Endothelial cell (in vitro differentiated cells): ENCODE measurements around the gene TMEM101. TPM values are rescaled to one million over a fixed set of nuclear protein-coding genes. Genes with fewer than 3 reads are reported as not detected.

Experiments
- DNase-seq: peaks from one replicate; pipeline ENCODE4 v3.0.0; 2021; ENCODE audit warnings: low spot score
- H3K27ac Mint-ChIP-seq: one replicate; pipeline ENCODE4 v1.8.0; 2021; ENCODE audit warnings: mixed read lengths, inconsistent platforms; ENCODE audit not compliant: unreplicated experiment
- H3K27me3 Mint-ChIP-seq: one replicate; pipeline ENCODE4 v1.8.0; 2021; ENCODE audit warnings: mild to moderate bottlenecking, moderate library complexity, mixed read lengths, inconsistent platforms; ENCODE audit not compliant: unreplicated experiment
- H3K36me3 Mint-ChIP-seq: one replicate; pipeline ENCODE4 v1.8.0; 2021; ENCODE audit warnings: mild to moderate bottlenecking, low read depth, mixed read lengths, inconsistent platforms; ENCODE audit not compliant: unreplicated experiment
- H3K4me1 Mint-ChIP-seq: one replicate; pipeline ENCODE4 v1.8.0; 2021; ENCODE audit warnings: mild to moderate bottlenecking, mixed read lengths, inconsistent platforms; ENCODE audit not compliant: unreplicated experiment
- H3K4me3 Mint-ChIP-seq: one replicate; pipeline ENCODE4 v1.8.0; 2021; ENCODE audit warnings: mild to moderate bottlenecking, mixed read lengths, inconsistent platforms; ENCODE audit not compliant: unreplicated experiment
- H3K9me3 Mint-ChIP-seq: one replicate; pipeline ENCODE4 v1.8.0; 2021; ENCODE audit warnings: mixed read lengths, inconsistent platforms; ENCODE audit not compliant: unreplicated experiment
- CTCF ChIP-seq: fragments of 200-600 bp; sonication (generic); IDR thresholded peaks from one replicate; pipeline ENCODE4 v1.5.0; 2021; ENCODE audit warnings: antibody characterized with exemption; ENCODE audit not compliant: unreplicated experiment
- total RNA-seq: library from RNA; stranded (reverse); fragmentation: NEBNext Ultra II Directional; extraction: Animal tissue kit (Norgen Biotek cat#: 25700); gene quantifications from one replicate; pipeline ENCODE4 v1.2.1, GENCODE V29; 2021; ENCODE audit not compliant: unreplicated experiment

Gene TMEM101
- total RNA-seq, 1 donor from 2014 or later, result 32.1 TPM

GRCh38 chr17:43995150-43995471 is 19.7 kb downstream of the TMEM101 start:
- H3K36me3 Mint-ChIP-seq, result no peaks in the 10 kb centered on the region
- peak; percentile 59 for TF ChIP-seq CTCF

GRCh38 chr17:43994272-43995149 is 20.3 kb downstream of the TMEM101 start:
- Mint-ChIP-seq H3K27ac (no peak overlapping the region), H3K9me3 (no peaks in the 10 kb centered on the region), H3K36me3 (no peaks in the 10 kb centered on the region), H3K4me3 (no peak overlapping the region), H3K4me1 (no peaks in the 10 kb centered on the region), H3K27me3 (peaks cover 5% of the 10 kb centered on the region)
- TF ChIP-seq CTCF, result peak; percentile 96
- DNase-seq, result peak; percentile 78

More at GRCh38 chr17:43995150-43995471, 19.7 kb downstream of the TMEM101 start:
- Mint-ChIP-seq H3K4me3 (no peak overlapping the region), H3K4me1 (no peaks in the 10 kb centered on the region), H3K27ac (no peak overlapping the region), H3K27me3 (peaks cover 5% of the 10 kb centered on the region), H3K9me3 (no peaks in the 10 kb centered on the region)
- DNase-seq, result no peak

- H3K4me3 Mint-ChIP-seq, result no peak overlapping the region
- DNase-seq, result no peak
- peaks cover 4% of the 10 kb centered on the region for H3K27me3 Mint-ChIP-seq
- H3K9me3 Mint-ChIP-seq, result no peaks in the 10 kb centered on the region
- no peaks in the 10 kb centered on the region for H3K4me1 Mint-ChIP-seq
- H3K27ac Mint-ChIP-seq, result no peak overlapping the region
- TF ChIP-seq CTCF, result no peak
- no peaks in the 10 kb centered on the region for H3K36me3 Mint-ChIP-seq
Measured at GRCh38 chr17:43992641-43993040, 22.1 kb downstream of the TMEM101 start.

- Mint-ChIP-seq H3K36me3 (no peaks in the 10 kb centered on the region), H3K4me3 (no peak overlapping the region), H3K4me1 (no peaks in the 10 kb centered on the region), H3K27me3 (no peaks in the 10 kb centered on the region), H3K9me3 (no peaks in the 10 kb centered on the region), H3K27ac (no peak overlapping the region)
- no peak for DNase-seq
- TF ChIP-seq CTCF, result no peak
Measured at GRCh38 chr17:43988301-43988700, 26.5 kb downstream of the TMEM101 start.
